Endothelial cell of umbilical vein (primary cell): ENCODE measurements around the gene ANKZF1.

Experiments used
- CTCF ChIP-seq, 2 donors: IDR thresholded peaks; 1 replicate in 1 of 2; 2 replicates in 1 of 2; pipeline ENCODE4 v1.5.1; 2011; ENCODE audit warnings: low read length in 2 of 2, mild to moderate bottlenecking in 2 of 2, moderate library complexity in 2 of 2, control low read depth in 1 of 2, inconsistent platforms in 1 of 2, low read depth in 1 of 2; ENCODE audit not compliant: insufficient read depth in 1 of 2; ENCODE audit errors: extremely low read depth in 1 of 2
- EZH2 ChIP-seq: IDR thresholded peaks from 2 replicates; pipeline ENCODE4 v1.6.1; 2012; ENCODE audit warnings: borderline replicate concordance, low read depth, mild to moderate bottlenecking, moderate library complexity, low read length, inconsistent platforms; ENCODE audit not compliant: severe bottlenecking
- FOS ChIP-seq: IDR thresholded peaks from 2 replicates; pipeline ENCODE4 v1.6.1; 2011; ENCODE audit warnings: mild to moderate bottlenecking, low read length, moderate library complexity, borderline replicate concordance; ENCODE audit not compliant: insufficient read depth
- MYC ChIP-seq: IDR thresholded peaks from one replicate; pipeline ENCODE4 v1.6.1; 2011; ENCODE audit warnings: mild to moderate bottlenecking, low read depth, low read length
- POLR2A ChIP-seq: IDR thresholded peaks from 2 replicates; pipeline ENCODE4 v1.6.1; 2012; ENCODE audit warnings: low read depth, mild to moderate bottlenecking, control low read depth, low read length
- TF ChIP-seq, protein P1 (sequence below): IDR thresholded peaks from 2 replicates; pipeline ENCODE4 v1.6.1; 2011; ENCODE audit not compliant: insufficient read depth, insufficient read length

DNA sequence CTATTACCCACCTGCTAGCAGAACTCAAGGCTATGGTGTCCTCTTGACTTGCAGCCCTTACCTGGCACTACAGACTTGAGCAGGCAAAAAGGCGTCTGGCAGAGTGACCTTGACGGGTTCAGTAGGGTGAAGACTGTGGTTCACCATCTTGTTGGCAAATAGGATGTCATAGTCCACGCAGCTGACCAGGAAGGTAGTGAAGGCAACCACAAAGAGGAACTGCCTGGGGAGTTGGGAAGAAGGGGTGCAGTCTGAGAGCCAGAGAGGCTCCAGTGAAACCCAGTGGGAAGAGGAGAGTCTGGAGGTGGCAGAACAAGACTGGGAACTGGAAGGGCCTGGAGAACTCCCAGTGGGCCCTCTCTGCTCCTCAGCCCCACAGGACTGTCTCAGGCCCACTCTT is 4.3 kb upstream of the ANKZF1 start:
- TF ChIP-seq POLR2A (no peak), CTCF (IDR thresholded peaks at IDR 0.05; ENCODE audit: extremely low read depth in 1 of 2, insufficient read depth in 1 of 2, low read depth in 1 of 2, low read length in 2 of 2) (no peak), FOS (no peak), EZH2 (no peak), MYC (no peak)
- TF ChIP-seq, protein P1, sequence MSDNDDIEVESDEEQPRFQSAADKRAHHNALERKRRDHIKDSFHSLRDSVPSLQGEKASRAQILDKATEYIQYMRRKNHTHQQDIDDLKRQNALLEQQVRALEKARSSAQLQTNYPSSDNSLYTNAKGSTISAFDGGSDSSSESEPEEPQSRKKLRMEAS = no peak
